Loucy (cell line): Measurements from ENCODE around the gene CT45A2.
"Not testable (repeated sequence)": the region's sequence is repeated elsewhere in the genome, so short reads cannot be mapped to it uniquely, and the experiment has no call there.

Source experiments
- H2AFZ ChIP-seq: fragments of 200-600 bp; sonication (generic); 2 replicates; pipeline ENCODE4 v1.6.0; 2016; ENCODE audit warnings: antibody characterized with exemption, mild to moderate bottlenecking, low read length, moderate library complexity
- H3F3A ChIP-seq: fragments of 200-600 bp; 2 replicates; pipeline ENCODE4 v1.6.0; 2016; ENCODE audit warnings: antibody characterized with exemption, low read depth, mild to moderate bottlenecking
- H3K27me3 ChIP-seq: fragments of 200-600 bp; sonication (generic); 2 replicates; pipeline ENCODE4 v1.6.1; 2014; ENCODE audit warnings: low read length, mild to moderate bottlenecking; ENCODE audit not compliant: insufficient read depth, poor library complexity, severe bottlenecking
- H3K36me3 ChIP-seq: fragments of 200-600 bp; sonication (generic); 2 replicates; pipeline ENCODE4 v1.6.1; 2016; ENCODE audit warnings: low read length; ENCODE audit not compliant: insufficient read depth
- H3K4me1 ChIP-seq: fragments of 200-600 bp; sonication (generic); 2 replicates; pipeline ENCODE4 v1.5.1; 2014; ENCODE audit warnings: low read length, mild to moderate bottlenecking; ENCODE audit not compliant: insufficient read depth, poor library complexity, severe bottlenecking
- H3K4me2 ChIP-seq: fragments of 200-600 bp; sonication (generic); 2 replicates; pipeline ENCODE4 v1.6.0; 2014; ENCODE audit warnings: antibody characterized with exemption, low read length, low read depth, mild to moderate bottlenecking; ENCODE audit not compliant: poor library complexity, severe bottlenecking
- H3K4me3 ChIP-seq: fragments of 200-600 bp; sonication (generic); 2 replicates; pipeline ENCODE4 v1.5.1; 2014; ENCODE audit warnings: low read length, mild to moderate bottlenecking, mixed read lengths; ENCODE audit not compliant: poor library complexity, severe bottlenecking
- H3K79me2 ChIP-seq: fragments of 200-600 bp; sonication (generic); 2 replicates; pipeline ENCODE4 v1.6.1; 2014; ENCODE audit warnings: low read length; ENCODE audit not compliant: insufficient read depth
- H3K9ac ChIP-seq: fragments of 200-600 bp; sonication (generic); 2 replicates; pipeline ENCODE4 v1.6.0; 2014; ENCODE audit warnings: mild to moderate bottlenecking, low read depth, low read length, moderate library complexity; ENCODE audit not compliant: poor library complexity, severe bottlenecking
- H3K9me2 ChIP-seq: fragments of 200-600 bp; sonication (generic); replicated peaks from 2 replicates; pipeline ENCODE4 v1.6.1; 2016; ENCODE audit warnings: low read depth, low read length, mixed read lengths
- H3K9me3 ChIP-seq: fragments of 200-600 bp; sonication (generic); 2 replicates; pipeline ENCODE4 v1.6.1; 2014; ENCODE audit warnings: mild to moderate bottlenecking, antibody characterized with exemption, low read length, low read depth; ENCODE audit not compliant: insufficient read depth
- H4K20me1 ChIP-seq: fragments of 200-600 bp; sonication (generic); 2 replicates; pipeline ENCODE4 v1.6.0; 2014; ENCODE audit warnings: antibody characterized with exemption, low read length, mild to moderate bottlenecking; ENCODE audit not compliant: insufficient read depth, poor library complexity, severe bottlenecking

Gene CT45A2, protein sequence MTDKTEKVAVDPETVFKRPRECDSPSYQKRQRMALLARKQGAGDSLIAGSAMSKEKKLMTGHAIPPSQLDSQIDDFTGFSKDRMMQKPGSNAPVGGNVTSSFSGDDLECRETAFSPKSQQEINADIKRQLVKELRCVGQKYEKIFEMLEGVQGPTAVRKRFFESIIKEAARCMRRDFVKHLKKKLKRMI

DNA sequence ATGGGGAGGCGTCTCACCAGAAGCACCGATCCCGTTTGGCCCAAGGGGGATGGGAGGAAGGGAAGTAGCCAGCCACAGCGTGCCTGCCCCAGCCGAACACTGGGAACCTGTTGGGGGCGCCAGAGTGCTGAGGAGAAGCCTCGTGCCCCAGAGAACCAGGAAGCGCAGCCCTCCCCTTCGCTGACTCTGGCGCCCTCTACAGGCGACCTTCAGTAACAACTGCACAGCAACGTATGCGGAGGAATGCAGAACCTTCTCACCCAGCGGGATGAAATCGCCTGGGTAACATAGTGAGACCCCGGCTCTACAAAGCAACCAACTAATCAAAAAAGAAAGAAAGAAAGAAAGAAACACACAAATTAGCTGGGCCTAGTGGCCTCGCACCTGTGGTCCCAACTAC lies at the start of gene CT45A2:
TSS of gene CT45A2 (minus strand) at position 101 of the 400 bp plus-strand sequence. CDS start 3,747 bp downstream, outside the sequence.
- H3K4me2 ChIP-seq, H3K79me2 ChIP-seq, H2AFZ ChIP-seq, H3K9ac ChIP-seq, H3K27me3 ChIP-seq, H3K4me1 ChIP-seq, H3K36me3 ChIP-seq, H3K9me2 ChIP-seq, H3K4me3 ChIP-seq, H3K9me3 ChIP-seq, H4K20me1 ChIP-seq, H3F3A ChIP-seq: not testable (repeated sequence)

DNA sequence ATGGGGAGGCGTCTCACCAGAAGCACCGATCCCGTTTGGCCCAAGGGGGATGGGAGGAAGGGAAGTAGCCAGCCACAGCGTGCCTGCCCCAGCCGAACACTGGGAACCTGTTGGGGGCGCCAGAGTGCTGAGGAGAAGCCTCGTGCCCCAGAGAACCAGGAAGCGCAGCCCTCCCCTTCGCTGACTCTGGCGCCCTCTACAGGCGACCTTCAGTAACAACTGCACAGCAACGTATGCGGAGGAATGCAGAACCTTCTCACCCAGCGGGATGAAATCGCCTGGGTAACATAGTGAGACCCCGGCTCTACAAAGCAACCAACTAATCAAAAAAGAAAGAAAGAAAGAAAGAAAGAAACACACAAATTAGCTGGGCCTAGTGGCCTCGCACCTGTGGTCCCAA lies 34.6 kb upstream of the CT45A2 start, which contains the start of gene CT45A8:
TSS of gene CT45A8 (minus strand) at position 101 of the 400 bp plus-strand sequence. CDS start 3,755 bp downstream, outside the sequence.
- not testable (repeated sequence) for H3K4me2 ChIP-seq, H4K20me1 ChIP-seq, H2AFZ ChIP-seq, H3K79me2 ChIP-seq, H3K4me3 ChIP-seq, H3K9ac ChIP-seq, H3K9me3 ChIP-seq, H3K27me3 ChIP-seq, H3F3A ChIP-seq, H3K4me1 ChIP-seq, H3K36me3 ChIP-seq, H3K9me2 ChIP-seq

DNA sequence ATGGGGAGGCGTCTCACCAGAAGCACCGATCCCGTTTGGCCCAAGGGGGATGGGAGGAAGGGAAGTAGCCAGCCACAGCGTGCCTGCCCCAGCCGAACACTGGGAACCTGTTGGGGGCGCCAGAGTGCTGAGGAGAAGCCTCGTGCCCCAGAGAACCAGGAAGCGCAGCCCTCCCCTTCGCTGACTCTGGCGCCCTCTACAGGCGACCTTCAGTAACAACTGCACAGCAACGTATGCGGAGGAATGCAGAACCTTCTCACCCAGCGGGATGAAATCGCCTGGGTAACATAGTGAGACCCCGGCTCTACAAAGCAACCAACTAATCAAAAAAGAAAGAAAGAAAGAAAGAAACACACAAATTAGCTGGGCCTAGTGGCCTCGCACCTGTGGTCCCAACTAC lies 17.4 kb upstream of the CT45A2 start, which contains the start of gene CT45A7:
TSS of gene CT45A7 (minus strand) at position 101 of the 400 bp plus-strand sequence. CDS start 3,747 bp downstream, outside the sequence.
- not testable (repeated sequence) for H3K4me1 ChIP-seq, H3K4me3 ChIP-seq, H4K20me1 ChIP-seq, H3K9me2 ChIP-seq, H3K79me2 ChIP-seq, H2AFZ ChIP-seq, H3K27me3 ChIP-seq, H3F3A ChIP-seq, H3K9me3 ChIP-seq, H3K36me3 ChIP-seq, H3K4me2 ChIP-seq, H3K9ac ChIP-seq

DNA sequence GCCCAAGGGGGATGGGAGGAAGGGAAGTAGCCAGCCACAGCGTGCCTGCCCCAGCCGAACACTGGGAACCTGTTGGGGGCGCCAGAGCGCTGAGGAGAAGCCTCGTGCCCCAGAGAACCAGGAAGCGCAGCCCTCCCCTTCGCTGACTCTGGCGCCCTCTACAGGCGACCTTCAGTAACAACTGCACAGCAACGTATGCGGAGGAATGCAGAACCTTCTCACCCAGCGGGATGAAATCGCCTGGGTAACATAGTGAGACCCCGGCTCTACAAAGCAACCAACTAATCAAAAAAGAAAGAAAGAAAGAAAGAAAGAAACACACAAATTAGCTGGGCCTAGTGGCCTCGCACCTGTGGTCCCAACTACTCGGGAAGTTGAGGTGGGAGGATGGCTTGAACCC lies 17.1 kb downstream of the CT45A2 start, which contains the start of gene CT45A6:
TSS of gene CT45A6 (minus strand) at position 101 of the 400 bp plus-strand sequence. CDS start 3,794 bp downstream, outside the sequence.
- not testable (repeated sequence) for H3K4me3 ChIP-seq, H3K27me3 ChIP-seq, H2AFZ ChIP-seq, H3K9me3 ChIP-seq, H3K36me3 ChIP-seq, H3K9me2 ChIP-seq, H3K79me2 ChIP-seq, H3K4me2 ChIP-seq, H3F3A ChIP-seq, H3K4me1 ChIP-seq, H4K20me1 ChIP-seq, H3K9ac ChIP-seq

DNA sequence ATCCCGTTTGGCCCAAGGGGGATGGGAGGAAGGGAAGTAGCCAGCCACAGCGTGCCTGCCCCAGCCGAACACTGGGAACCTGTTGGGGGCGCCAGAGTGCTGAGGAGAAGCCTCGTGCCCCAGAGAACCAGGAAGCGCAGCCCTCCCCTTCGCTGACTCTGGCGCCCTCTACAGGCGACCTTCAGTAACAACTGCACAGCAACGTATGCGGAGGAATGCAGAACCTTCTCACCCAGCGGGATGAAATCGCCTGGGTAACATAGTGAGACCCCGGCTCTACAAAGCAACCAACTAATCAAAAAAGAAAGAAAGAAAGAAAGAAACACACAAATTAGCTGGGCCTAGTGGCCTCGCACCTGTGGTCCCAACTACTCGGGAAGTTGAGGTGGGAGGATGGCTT lies 34.4 kb downstream of the CT45A2 start, which contains the start of gene CT45A5:
TSS of gene CT45A5 (minus strand) at position 101 of the 400 bp plus-strand sequence. CDS start 3,774 bp downstream, outside the sequence.
- not testable (repeated sequence) for H3K27me3 ChIP-seq, H3K4me3 ChIP-seq, H2AFZ ChIP-seq, H3K4me1 ChIP-seq, H4K20me1 ChIP-seq, H3K79me2 ChIP-seq, H3K9ac ChIP-seq, H3K4me2 ChIP-seq, H3F3A ChIP-seq, H3K36me3 ChIP-seq, H3K9me3 ChIP-seq, H3K9me2 ChIP-seq

DNA sequence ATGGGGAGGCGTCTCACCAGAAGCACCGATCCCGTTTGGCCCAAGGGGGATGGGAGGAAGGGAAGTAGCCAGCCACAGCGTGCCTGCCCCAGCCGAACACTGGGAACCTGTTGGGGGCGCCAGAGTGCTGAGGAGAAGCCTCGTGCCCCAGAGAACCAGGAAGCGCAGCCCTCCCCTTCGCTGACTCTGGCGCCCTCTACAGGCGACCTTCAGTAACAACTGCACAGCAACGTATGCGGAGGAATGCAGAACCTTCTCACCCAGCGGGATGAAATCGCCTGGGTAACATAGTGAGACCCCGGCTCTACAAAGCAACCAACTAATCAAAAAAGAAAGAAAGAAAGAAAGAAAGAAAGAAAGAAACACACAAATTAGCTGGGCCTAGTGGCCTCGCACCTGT lies 51.7 kb downstream of the CT45A2 start, which contains the start of gene CT45A3:
TSS of gene CT45A3 (minus strand) at position 101 of the 400 bp plus-strand sequence. CDS start 3,747 bp downstream, outside the sequence.
- not testable (repeated sequence) for H3K9me3 ChIP-seq, H3K79me2 ChIP-seq, H3K4me1 ChIP-seq, H3K36me3 ChIP-seq, H2AFZ ChIP-seq, H4K20me1 ChIP-seq, H3K4me3 ChIP-seq, H3F3A ChIP-seq, H3K27me3 ChIP-seq, H3K9me2 ChIP-seq, H3K9ac ChIP-seq, H3K4me2 ChIP-seq
